Measurements from ENCODE around the gene CHSY1.

- no peak for TF ChIP-seq BHLHE40 (IDR thresholded peaks at IDR 0.05; ENCODE audit: borderline replicate concordance)
- no peak for TF ChIP-seq SP1 (IDR thresholded peaks at IDR 0.05)
- TF ChIP-seq ARNT (IDR thresholded peaks at IDR 0.05): no peak
Measured at GRCh38 chr15:101185336-101185735, 66.5 kb downstream of the CHSY1 start.

Data from HEK293T (cell line).